GM19193 (cell line): ENCODE data around the gene IDS.
A peak's percentile ranks its signal among the peaks of the same experiment; 100 is the strongest.
"Not testable (repeated sequence)": the region's sequence is repeated elsewhere in the genome, so short reads cannot be mapped to it uniquely, and the experiment has no call there.

Experiments used
- POLR2A ChIP-seq: IDR thresholded peaks from 4 replicates; pipeline ENCODE4 v1.6.1; 2011; ENCODE audit not compliant: insufficient read depth, insufficient read length; ENCODE audit errors: extremely low read depth

Gene IDS

GRCh38 chrX:149504915-149505651 lies at the start of gene IDS:
Gene IDS, minus strand, starts transcription at chrX:149505306. Its CDS starts 169 bp downstream, at chrX:149505137.
- peak; percentile 92 for TF ChIP-seq POLR2A

- not testable (repeated sequence) for TF ChIP-seq POLR2A
Observed at GRCh38 chrX:149549701-149550100, 44.6 kb upstream of the IDS start, which contains the start of gene HSFX3. Gene HSFX3, minus strand, starts transcription at chrX:149549924. Its CDS starts 72 bp downstream, at chrX:149549852.

- no peak for TF ChIP-seq POLR2A
Observed at GRCh38 chrX:149541521-149542047, 36.5 kb upstream of the IDS start.

- peak; percentile 82 for TF ChIP-seq POLR2A
Observed at GRCh38 chrX:149540621-149541520, 35.8 kb upstream of the IDS start, which contains the start of gene EOLA1. Gene EOLA1, plus strand, starts transcription at chrX:149541012. Its CDS starts 4,619 bp downstream, at chrX:149545631.

GRCh38 chrX:149540131-149540620 lies 35.1 kb upstream of the IDS start:
- no peak for TF ChIP-seq POLR2A

- peak; percentile 40 for TF ChIP-seq POLR2A
Observed at GRCh38 chrX:149539283-149540130, 34.4 kb upstream of the IDS start.

GRCh38 chrX:149531599-149531998 lies 26.5 kb upstream of the IDS start:
- TF ChIP-seq POLR2A = no peak

- TF ChIP-seq POLR2A = no peak
Observed at GRCh38 chrX:149528381-149528780, 23.3 kb upstream of the IDS start.

- TF ChIP-seq POLR2A = no peak
Observed at GRCh38 chrX:149527705-149528104, 22.6 kb upstream of the IDS start.

GRCh38 chrX:149522916-149523315 lies 17.8 kb upstream of the IDS start:
- no peak for TF ChIP-seq POLR2A

GRCh38 chrX:149521438-149521837 lies 16.3 kb upstream of the IDS start:
- no peak for TF ChIP-seq POLR2A

- TF ChIP-seq POLR2A = no peak
Observed at GRCh38 chrX:149518236-149518635, 13.1 kb upstream of the IDS start.

- TF ChIP-seq POLR2A = no peak
Observed at GRCh38 chrX:149517308-149517707, 12.2 kb upstream of the IDS start.

- no peak for TF ChIP-seq POLR2A
Observed at GRCh38 chrX:149516604-149517003, 11.5 kb upstream of the IDS start.
